Measurements from ENCODE around the gene MGLL. TPM values are rescaled to one million over a fixed set of nuclear protein-coding genes. Genes with fewer than 3 reads are reported as not detected.
A peak's percentile ranks its signal among the peaks of the same experiment; 100 is the strongest.

MGLL gene
- polyA plus RNA-seq, 1 experiment, result 108 TPM

- peak; percentile 48 for DNase-seq (ENCODE audit: low read depth)
- Histone ChIP-seq H3K4me3 (ENCODE audit: low read depth, low read length) (no peak overlapping the region), H3K27me3 (ENCODE audit: control insufficient read depth, insufficient read depth, low read length) (no peaks in the 10 kb centered on the region), H3K36me3 (ENCODE audit: control insufficient read depth, insufficient read depth, low read length) (peaks cover 2% of the 10 kb centered on the region; the same call in 1 of the 2 replicates)
- POLR2A ChIA-PET, result no interaction called here
- TF ChIP-seq, protein P1, sequence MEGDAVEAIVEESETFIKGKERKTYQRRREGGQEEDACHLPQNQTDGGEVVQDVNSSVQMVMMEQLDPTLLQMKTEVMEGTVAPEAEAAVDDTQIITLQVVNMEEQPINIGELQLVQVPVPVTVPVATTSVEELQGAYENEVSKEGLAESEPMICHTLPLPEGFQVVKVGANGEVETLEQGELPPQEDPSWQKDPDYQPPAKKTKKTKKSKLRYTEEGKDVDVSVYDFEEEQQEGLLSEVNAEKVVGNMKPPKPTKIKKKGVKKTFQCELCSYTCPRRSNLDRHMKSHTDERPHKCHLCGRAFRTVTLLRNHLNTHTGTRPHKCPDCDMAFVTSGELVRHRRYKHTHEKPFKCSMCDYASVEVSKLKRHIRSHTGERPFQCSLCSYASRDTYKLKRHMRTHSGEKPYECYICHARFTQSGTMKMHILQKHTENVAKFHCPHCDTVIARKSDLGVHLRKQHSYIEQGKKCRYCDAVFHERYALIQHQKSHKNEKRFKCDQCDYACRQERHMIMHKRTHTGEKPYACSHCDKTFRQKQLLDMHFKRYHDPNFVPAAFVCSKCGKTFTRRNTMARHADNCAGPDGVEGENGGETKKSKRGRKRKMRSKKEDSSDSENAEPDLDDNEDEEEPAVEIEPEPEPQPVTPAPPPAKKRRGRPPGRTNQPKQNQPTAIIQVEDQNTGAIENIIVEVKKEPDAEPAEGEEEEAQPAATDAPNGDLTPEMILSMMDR (IDR thresholded peaks at IDR 0.05; ENCODE audit: insufficient read depth, low read depth, low read length), result no peak
- CTCF ChIA-PET, result interaction anchor here (1.3 to 7.4 kb wide), 3 partner anchors 13 to 73 kb away, joined by 3 to 45 read pairs (median 6); no protein-coding TSS in a partner anchor
Observed at GRCh38 chr3:127750226-127751031, 71.9 kb downstream of the MGLL start.

GRCh38 chr3:127749787-127750225 lies 72.5 kb downstream of the MGLL start:
- H3K36me3 ChIP-seq (ENCODE audit: control insufficient read depth, insufficient read depth, low read length), result peaks cover 2% of the 10 kb centered on the region; the same call in 1 of the 2 replicates
- no peaks in the 10 kb centered on the region for H3K27me3 ChIP-seq (ENCODE audit: control insufficient read depth, insufficient read depth, low read length)
- H3K4me3 ChIP-seq (ENCODE audit: low read depth, low read length), result no peak overlapping the region
- ChIA-PET POLR2A (no interaction called here), CTCF (interaction anchor here (1.3 to 7.4 kb wide), 3 partner anchors 13 to 74 kb away, joined by 3 to 45 read pairs (median 6); no protein-coding TSS in a partner anchor)
- DNase-seq (ENCODE audit: low read depth), result no peak
- TF ChIP-seq, protein P1 (IDR thresholded peaks at IDR 0.05; ENCODE audit: insufficient read depth, low read depth, low read length), result no peak

DNA sequence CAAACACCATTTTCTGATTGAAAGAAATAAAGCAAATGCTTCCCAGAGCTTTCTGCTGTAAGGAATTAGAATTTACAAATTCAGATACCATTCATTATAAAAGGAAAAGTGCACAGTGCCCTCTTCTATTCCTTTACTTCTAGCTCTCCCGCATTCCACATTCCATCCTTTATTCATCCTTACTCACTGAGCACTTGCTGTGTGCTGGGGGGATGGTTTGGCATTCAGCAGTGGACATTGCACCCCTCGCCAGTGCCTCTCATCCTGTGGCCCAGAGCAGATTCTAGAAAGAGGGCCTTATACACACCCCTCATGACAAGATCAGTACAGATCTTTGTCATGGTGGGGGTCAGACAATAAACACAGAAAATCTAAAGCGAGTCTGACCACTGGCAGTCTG lies 73.0 kb downstream of the MGLL start:
- DNase-seq (ENCODE audit: low read depth), result no peak
- POLR2A ChIA-PET, result no interaction called here
- Histone ChIP-seq H3K27me3 (ENCODE audit: control insufficient read depth, insufficient read depth, low read length) (no peaks in the 10 kb centered on the region), H3K4me3 (ENCODE audit: low read depth, low read length) (no peak overlapping the region), H3K36me3 (ENCODE audit: control insufficient read depth, insufficient read depth, low read length) (no peaks in the 10 kb centered on the region)
- TF ChIP-seq, protein P1 (IDR thresholded peaks at IDR 0.05; ENCODE audit: insufficient read depth, low read depth, low read length), result no peak
- CTCF ChIA-PET, result interaction anchor here (0.9 to 7.4 kb wide), 3 partner anchors 14 to 74 kb away, joined by 3 to 45 read pairs (median 3); no protein-coding TSS in a partner anchor

DNA sequence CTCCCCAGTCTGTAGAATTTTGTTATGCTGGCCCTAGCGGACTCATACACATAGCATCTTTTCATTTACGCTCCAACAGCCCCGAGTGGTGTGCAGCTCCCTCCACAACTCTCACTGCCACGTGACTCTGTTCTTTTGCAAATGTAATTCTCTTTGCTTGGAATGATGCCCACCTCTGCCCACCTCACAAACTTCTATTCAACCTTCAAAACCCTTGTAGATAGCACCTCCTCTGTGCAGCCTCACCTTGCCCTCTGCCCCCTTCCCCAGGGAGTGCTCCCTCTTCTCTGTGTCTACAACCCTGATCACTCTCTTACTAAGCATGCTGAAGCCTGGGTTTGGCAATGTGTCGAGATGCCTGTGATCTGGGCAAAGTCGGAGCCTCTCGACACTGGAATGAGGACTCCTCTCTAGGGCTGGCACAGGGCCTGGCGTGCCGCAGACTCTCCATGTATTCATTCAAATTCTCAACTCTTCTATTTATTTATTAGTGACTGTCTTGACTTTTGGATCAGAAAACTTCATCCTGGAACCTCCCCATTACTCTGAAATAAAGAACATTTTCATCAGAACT lies 73.5 kb downstream of the MGLL start:
- Histone ChIP-seq H3K27me3 (ENCODE audit: control insufficient read depth, insufficient read depth, low read length) (no peaks in the 10 kb centered on the region), H3K36me3 (ENCODE audit: control insufficient read depth, insufficient read depth, low read length) (no peaks in the 10 kb centered on the region), H3K4me3 (ENCODE audit: low read depth, low read length) (no peak overlapping the region)
- ChIA-PET CTCF (interaction anchor here (0.9 to 7.4 kb wide), 3 partner anchors 14 to 35 kb away, joined by 3 to 45 read pairs (median 4); no protein-coding TSS in a partner anchor), POLR2A (interaction anchor here (0.7 kb wide), 1 partner anchor 44 kb away, joined by 10 read pairs; no protein-coding TSS in a partner anchor)
- no peak for DNase-seq (ENCODE audit: low read depth)
- TF ChIP-seq, protein P1 (IDR thresholded peaks at IDR 0.05; ENCODE audit: insufficient read depth, low read depth, low read length), result no peak

Measured in BJ (cell line).